Endothelial cell of umbilical vein (primary cell): ENCODE measurements around the gene ACOT11. TPM values are rescaled to one million over a fixed set of nuclear protein-coding genes. Genes with fewer than 3 reads are reported as not detected.

Experiments used
- BruUV-seq: library from RNA; stranded (reverse); fragments of 400-500 nt; replicated peaks from 2 replicates; lab custom pipeline; 2021; lab: Mats Ljungman, UMichigan
- CTCF ChIA-PET: fragments of 300-600, 350-600 bp; sonication (Branson Sonifier 250); formaldehyde crosslinking; loops from one replicate; lab custom pipeline; 2021; ENCODE audit warnings: antibody characterized with exemption, inconsistent platforms; lab: Charles Lee
- POLR2A ChIA-PET: fragments of 300-600, 350-600 bp; sonication (Branson Sonifier 250); formaldehyde crosslinking; loops from one replicate; lab custom pipeline; 2021; ENCODE audit warnings: antibody characterized with exemption, inconsistent platforms; lab: Charles Lee
- DNase-seq: peaks from one replicate; pipeline ENCODE4 v3.0.0-alpha.2; 2011; ENCODE audit warnings: low read depth, low spot score
- FAIRE-seq: peaks from 2 replicates; lab custom pipeline; 2011; peaks lifted over from hg19 to GRCh38; lab: Jason Lieb, UNC
- H2AFZ ChIP-seq: 2 replicates; pipeline ENCODE4 v1.6.0; 2012; ENCODE audit warnings: low read depth, low read length, control low read depth, inconsistent platforms
- H3K27ac ChIP-seq: 2 replicates; pipeline ENCODE4 v1.5.1; 2011; ENCODE audit warnings: low read depth, mild to moderate bottlenecking, control low read depth, low read length, moderate library complexity; ENCODE audit not compliant: insufficient read depth
- H3K27me3 ChIP-seq, 2 experiments: 2 replicates each; pipeline versions ENCODE4 v1.6.0 to v1.6.1; 2011; ENCODE audit warnings: low read length in 2 of 2, mixed read lengths in 1 of 2; ENCODE audit not compliant: control insufficient read depth in 2 of 2, insufficient read depth in 2 of 2
- H3K36me3 ChIP-seq, 2 experiments: 2 replicates in 1 of 2; 3 replicates in 1 of 2; pipeline ENCODE4 v1.5.1; 2011; ENCODE audit warnings: low read length in 2 of 2, mild to moderate bottlenecking in 1 of 2, moderate library complexity in 1 of 2; ENCODE audit not compliant: control insufficient read depth in 2 of 2, insufficient read depth in 2 of 2; ENCODE audit errors: extremely low read depth in 1 of 2
- H3K4me1 ChIP-seq: 3 replicates; pipeline ENCODE4 v1.5.1; 2011; ENCODE audit warnings: mild to moderate bottlenecking, low read length; ENCODE audit not compliant: control insufficient read depth, insufficient read depth; ENCODE audit errors: extremely low read depth
- H3K4me2 ChIP-seq: 2 replicates; pipeline ENCODE4 v1.6.1; 2011; ENCODE audit warnings: low read length, control low read depth, mixed read lengths; ENCODE audit not compliant: insufficient read depth
- H3K4me3 ChIP-seq, 3 experiments: fragments of 200-600 bp in 1 of 3; sonication (generic), shearing (Covaris generic) in 1 of 3; replicated peaks in 1 of 3; 2 replicates each; pipeline ENCODE4 v1.5.1; 2011 to 2016; ENCODE audit warnings: control low read depth in 3 of 3, low read length in 3 of 3, mild to moderate bottlenecking in 2 of 3, inconsistent platforms in 1 of 3, low read depth in 1 of 3, moderate library complexity in 1 of 3; ENCODE audit not compliant: insufficient read depth in 1 of 3
- H3K79me2 ChIP-seq: 2 replicates; pipeline ENCODE4 v1.6.0; 2012; ENCODE audit warnings: low read length, inconsistent platforms; ENCODE audit not compliant: control insufficient read depth, insufficient read depth
- H3K9ac ChIP-seq: replicated peaks from 2 replicates; pipeline ENCODE3; 2011; ENCODE audit warnings: low read length, control low read depth; ENCODE audit not compliant: insufficient read depth; ENCODE audit errors: extremely low read depth
- H3K9me1 ChIP-seq: replicated peaks from 3 replicates; pipeline ENCODE4 v1.6.0; 2011; ENCODE audit warnings: mild to moderate bottlenecking, low read length; ENCODE audit not compliant: control insufficient read depth, insufficient read depth; ENCODE audit errors: extremely low read depth
- H3K9me3 ChIP-seq: replicated peaks from 2 replicates; pipeline ENCODE4 v1.5.1; 2012; ENCODE audit warnings: low read length, inconsistent platforms; ENCODE audit not compliant: control insufficient read depth, insufficient read depth
- H4K20me1 ChIP-seq: replicated peaks from 2 replicates; pipeline ENCODE3; 2011; ENCODE audit warnings: mild to moderate bottlenecking, low read length; ENCODE audit not compliant: control insufficient read depth, insufficient read depth; ENCODE audit errors: extremely low read depth
- EZH2 ChIP-seq: IDR thresholded peaks from 2 replicates; pipeline ENCODE4 v1.6.1; 2012; ENCODE audit warnings: borderline replicate concordance, low read depth, mild to moderate bottlenecking, moderate library complexity, low read length, inconsistent platforms; ENCODE audit not compliant: severe bottlenecking
- FOS ChIP-seq: IDR thresholded peaks from 2 replicates; pipeline ENCODE4 v1.6.1; 2011; ENCODE audit warnings: mild to moderate bottlenecking, low read length, moderate library complexity, borderline replicate concordance; ENCODE audit not compliant: insufficient read depth
- GATA2 ChIP-seq: IDR thresholded peaks from 2 replicates; pipeline ENCODE4 v1.7.0; 2011; ENCODE audit warnings: low read depth, mild to moderate bottlenecking, moderate library complexity, mixed read lengths, low read length; ENCODE audit not compliant: insufficient read length, insufficient read depth
- JUN ChIP-seq: IDR thresholded peaks from 2 replicates; pipeline ENCODE4 v1.6.1; 2011; ENCODE audit warnings: borderline replicate concordance, low read depth; ENCODE audit not compliant: insufficient read length, insufficient read depth
- MAX ChIP-seq: IDR thresholded peaks from 2 replicates; pipeline ENCODE4 v1.6.1; 2011; ENCODE audit not compliant: insufficient read depth, insufficient read length
- MYC ChIP-seq: IDR thresholded peaks from one replicate; pipeline ENCODE4 v1.6.1; 2011; ENCODE audit warnings: mild to moderate bottlenecking, low read depth, low read length
- POLR2A ChIP-seq: IDR thresholded peaks from 2 replicates; pipeline ENCODE4 v1.6.1; 2012; ENCODE audit warnings: low read depth, mild to moderate bottlenecking, control low read depth, low read length
- POLR2AphosphoS5 ChIP-seq: IDR thresholded peaks from 2 replicates; pipeline ENCODE4 v1.6.1; 2012; ENCODE audit warnings: low read depth, mild to moderate bottlenecking, control low read depth, low read length, moderate library complexity; ENCODE audit not compliant: insufficient read depth
- dilution Hi-C: fragments of 300-500 bp; cut with MboI; formaldehyde crosslinking; loops from one replicate; pipeline ENCODE4 v1.15.0; 2019; ENCODE audit warnings: low sequenced_read_pairs; ENCODE audit not compliant: extremely low pct_ligation_motif_present
- intact Hi-C: fragments of 100-400 bp; cut with micrococcal nuclease; formaldehyde crosslinking; loops from one replicate; pipeline ENCODE4 v1.10.0; 2022
- polyA plus RNA-seq, 4 experiments: library from polyadenylated mRNA; depleted of rRNA in 3 of 4; stranded (reverse) in 3 of 4; unstranded in 1 of 4; fragments of >200 nt; gene quantifications; 2 replicates each; pipeline versions ENCODE4 v1.2.1 to v1.2.3, GENCODE V29; 2011 to 2012; ENCODE audit warnings: missing spikeins in 1 of 4
- total RNA-seq: library from RNA; stranded (reverse); gene quantifications from 2 replicates; pipeline ENCODE4 v1.2.3, GENCODE V29; 2021
- TF ChIP-seq, protein P1 (sequence below), 2 donors: IDR thresholded peaks; 1 replicate in 1 of 2; 2 replicates in 1 of 2; pipeline ENCODE4 v1.5.1; 2011; ENCODE audit warnings: low read length in 2 of 2, mild to moderate bottlenecking in 2 of 2, moderate library complexity in 2 of 2, control low read depth in 1 of 2, inconsistent platforms in 1 of 2, low read depth in 1 of 2; ENCODE audit not compliant: insufficient read depth in 1 of 2; ENCODE audit errors: extremely low read depth in 1 of 2

The ACOT11 gene
- total and polyA plus RNA-seq, 2 donors (not counting 3 experiments of a cell fraction or from before 2014, with no cell fraction given): 4.5 to 5.4 TPM

DNA sequence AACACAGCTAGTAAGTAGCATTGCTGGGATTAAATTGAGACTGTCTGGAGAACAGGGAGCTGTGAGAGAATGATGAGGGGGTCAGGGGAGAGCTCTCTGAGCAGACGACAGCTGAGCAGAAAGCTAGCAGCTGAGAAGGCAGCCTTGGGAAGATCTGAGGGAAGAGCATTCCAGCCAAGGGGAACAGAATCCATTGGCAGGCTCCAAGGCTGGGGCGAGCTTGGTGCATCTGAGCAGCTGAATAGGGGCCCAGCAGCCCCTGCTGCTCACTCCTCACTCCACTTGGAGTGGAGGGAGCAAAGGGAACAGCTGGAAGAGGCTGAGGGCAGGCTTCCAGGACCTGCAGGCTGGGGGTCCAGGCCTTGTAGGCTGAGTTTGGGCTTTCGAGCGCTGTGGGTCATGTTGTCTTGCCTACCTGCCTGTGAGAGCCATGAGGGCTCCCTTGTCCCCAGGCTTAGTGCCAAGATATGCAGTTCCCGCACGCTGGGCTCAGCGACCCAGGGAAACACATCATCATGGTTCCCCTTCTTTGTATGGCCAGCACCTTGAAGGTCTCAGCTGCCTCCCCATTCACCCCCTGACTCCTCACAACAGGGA is 10.5 kb downstream of the ACOT11 start:
- Histone ChIP-seq H2AFZ (no peak overlapping the region), H3K4me1 (no peaks in the 10 kb centered on the region), H3K9me1 (no peaks in the 10 kb centered on the region), H3K4me2 (no peak overlapping the region), H3K4me3 (no peak overlapping the region), H3K36me3 (no peaks in the 10 kb centered on the region), H3K9me3 (no peaks in the 10 kb centered on the region), H3K27ac (no peak overlapping the region), H4K20me1 (no peaks in the 10 kb centered on the region), H3K79me2 (no peaks in the 10 kb centered on the region), H3K9ac (no peak overlapping the region), H3K27me3 (no peaks in the 10 kb centered on the region)
- no peak for DNase-seq
- TF ChIP-seq POLR2A (no peak), MYC (no peak), MAX (no peak), JUN (no peak)
- TF ChIP-seq, protein P1, sequence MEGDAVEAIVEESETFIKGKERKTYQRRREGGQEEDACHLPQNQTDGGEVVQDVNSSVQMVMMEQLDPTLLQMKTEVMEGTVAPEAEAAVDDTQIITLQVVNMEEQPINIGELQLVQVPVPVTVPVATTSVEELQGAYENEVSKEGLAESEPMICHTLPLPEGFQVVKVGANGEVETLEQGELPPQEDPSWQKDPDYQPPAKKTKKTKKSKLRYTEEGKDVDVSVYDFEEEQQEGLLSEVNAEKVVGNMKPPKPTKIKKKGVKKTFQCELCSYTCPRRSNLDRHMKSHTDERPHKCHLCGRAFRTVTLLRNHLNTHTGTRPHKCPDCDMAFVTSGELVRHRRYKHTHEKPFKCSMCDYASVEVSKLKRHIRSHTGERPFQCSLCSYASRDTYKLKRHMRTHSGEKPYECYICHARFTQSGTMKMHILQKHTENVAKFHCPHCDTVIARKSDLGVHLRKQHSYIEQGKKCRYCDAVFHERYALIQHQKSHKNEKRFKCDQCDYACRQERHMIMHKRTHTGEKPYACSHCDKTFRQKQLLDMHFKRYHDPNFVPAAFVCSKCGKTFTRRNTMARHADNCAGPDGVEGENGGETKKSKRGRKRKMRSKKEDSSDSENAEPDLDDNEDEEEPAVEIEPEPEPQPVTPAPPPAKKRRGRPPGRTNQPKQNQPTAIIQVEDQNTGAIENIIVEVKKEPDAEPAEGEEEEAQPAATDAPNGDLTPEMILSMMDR (IDR thresholded peaks at IDR 0.05; ENCODE audit: extremely low read depth in 1 of 2, insufficient read depth in 1 of 2, low read depth in 1 of 2, low read length in 2 of 2): no peak
- CTCF ChIA-PET: interaction anchor here (0.5 to 1.2 kb wide), 4 partner anchors 8 to 67 kb away, joined by 3 to 8 read pairs (median 4); no protein-coding TSS in a partner anchor
- POLR2A ChIA-PET: no interaction called here
- no peak for FAIRE-seq
- intact Hi-C loops: no loop called here
- no TSS peak for BruUV-seq
- dilution Hi-C loops: no loop called here

DNA sequence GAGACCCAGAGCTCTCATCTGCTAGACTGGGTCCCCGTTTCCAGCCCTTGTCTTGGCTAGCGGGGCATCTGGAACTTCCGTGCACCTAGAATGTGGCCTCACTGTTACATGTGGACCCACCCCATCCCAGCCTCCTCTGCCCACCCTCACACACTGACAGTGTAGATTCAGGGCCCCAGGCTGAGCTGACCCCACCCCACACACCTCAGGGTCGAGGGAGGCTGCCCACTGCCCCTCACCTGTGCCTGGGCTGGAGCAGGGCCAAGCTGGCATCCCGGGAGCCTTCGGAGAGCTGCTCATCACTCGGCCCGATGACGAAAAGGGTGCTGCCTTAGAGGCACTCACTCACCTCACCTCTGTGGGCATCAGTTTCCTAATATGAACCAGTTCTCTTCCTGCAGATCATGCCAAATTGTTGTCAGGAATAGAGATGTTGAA is 11.1 kb downstream of the ACOT11 start:
- no peaks in the 10 kb centered on the region for H3K36me3 ChIP-seq
- no peaks in the 10 kb centered on the region for H4K20me1 ChIP-seq
- H3K79me2 ChIP-seq: no peaks in the 10 kb centered on the region
- H3K27me3 ChIP-seq: no peaks in the 10 kb centered on the region
- H3K9me3 ChIP-seq: no peaks in the 10 kb centered on the region
- H3K4me3 ChIP-seq: no peak overlapping the region
- POLR2A ChIA-PET: no interaction called here
- FAIRE-seq (no peak), DNase-seq (no peak)
- TF ChIP-seq POLR2AphosphoS5 (no peak), EZH2 (no peak), GATA2 (no peak), POLR2A (no peak), FOS (no peak), JUN (no peak), MYC (no peak), MAX (no peak)
- TF ChIP-seq, protein P1 (IDR thresholded peaks at IDR 0.05; ENCODE audit: extremely low read depth in 1 of 2, insufficient read depth in 1 of 2, low read depth in 1 of 2, low read length in 2 of 2): no peak
- no TSS peak for BruUV-seq
- CTCF ChIA-PET: interaction anchor here (0.5 to 1.1 kb wide), 3 partner anchors 11 to 67 kb away, joined by 3 read pairs; partner anchors contain the start of gene ACOT11
- H3K4me2 ChIP-seq: no peak overlapping the region
- H2AFZ ChIP-seq: no peak overlapping the region
- dilution Hi-C loops: no loop called here
- H3K4me1 ChIP-seq: no peaks in the 10 kb centered on the region
- H3K9me1 ChIP-seq: no peaks in the 10 kb centered on the region
- no peak overlapping the region for H3K27ac ChIP-seq
- intact Hi-C loops: no loop called here
- H3K9ac ChIP-seq: no peak overlapping the region
